Stimulated activated CD8-positive, alpha-beta memory T cell treated with anti-CD3 and anti-CD28 coated beads, Interleukin-15, amount 100 ng/mL, for 48 hours (primary cell): Measurements from ENCODE around the gene R3HDM2.

Experiments used
- DNase-seq, 2 donors: peaks; one replicate each; pipeline ENCODE4 v3.0.0-alpha.2; 2020; ENCODE audit warnings: low read depth in 2 of 2

Gene R3HDM2

GRCh38 chr12:57216014-57216911 is 214.6 kb downstream of the R3HDM2 start, which contains the start of gene NXPH4:
Gene NXPH4, plus strand, starts transcription at chr12:57216794. Its CDS starts 176 bp downstream, at chr12:57216970.
- DNase-seq = no peak

GRCh38 chr12:57215668-57216013 is 215.2 kb downstream of the R3HDM2 start:
- no peak for DNase-seq

- no peak for DNase-seq
Observed at GRCh38 chr12:57215065-57215464, 215.8 kb downstream of the R3HDM2 start.

DNA sequence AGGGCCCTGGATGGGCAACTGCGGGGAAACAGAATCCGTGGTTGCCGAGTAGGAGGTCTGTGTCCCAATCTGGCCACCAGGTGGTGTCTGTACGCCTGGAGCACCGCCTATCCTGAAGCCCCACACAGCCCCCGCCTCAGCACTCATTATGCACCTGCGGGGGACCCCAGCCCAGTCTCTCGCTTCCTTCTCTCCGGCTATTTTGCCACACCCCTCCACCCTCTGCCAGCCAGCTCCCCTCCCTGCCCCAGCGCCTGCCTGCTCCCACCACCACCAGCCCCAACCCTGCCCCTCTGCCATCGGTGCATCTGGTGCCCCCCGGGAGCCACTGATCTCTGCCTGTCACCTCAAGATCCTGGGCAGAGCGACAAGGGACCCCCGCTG is 216.5 kb downstream of the R3HDM2 start:
- peak in 1 of 2 donors; percentile 49 for DNase-seq

DNA sequence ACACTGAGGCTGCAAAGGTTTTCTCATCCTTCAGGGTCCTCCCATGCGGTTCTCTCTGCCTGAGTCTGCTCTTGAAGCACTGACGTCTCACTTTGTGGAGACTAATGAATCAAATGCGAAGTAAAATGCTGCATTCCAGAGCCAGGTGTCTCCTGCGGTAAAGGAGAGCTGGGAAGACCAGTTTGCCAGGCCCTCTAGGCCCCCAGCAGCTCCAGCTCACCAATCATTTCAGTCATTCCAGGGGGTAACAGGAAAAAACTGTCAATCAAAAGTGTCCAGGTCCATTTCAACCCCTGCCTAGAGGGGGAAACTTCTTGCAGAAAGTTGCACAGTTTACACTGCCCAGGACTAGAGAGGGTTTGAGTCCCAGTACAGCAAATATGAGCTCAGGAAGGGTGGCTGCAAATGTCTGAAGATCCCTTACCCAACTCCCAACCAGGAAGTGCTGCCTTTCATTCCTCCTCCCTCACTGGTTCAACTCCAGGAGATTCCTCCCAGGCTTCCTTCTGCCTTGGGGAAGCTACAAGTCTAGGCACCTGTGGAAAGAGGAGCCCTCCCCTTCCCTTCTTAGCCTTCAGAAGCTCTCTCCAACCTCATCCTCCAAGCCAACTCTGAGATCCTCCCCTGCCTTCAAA is 217.0 kb downstream of the R3HDM2 start:
- no peak for DNase-seq

GRCh38 chr12:57213058-57213715 is 217.7 kb downstream of the R3HDM2 start:
- peak; percentile 65 to 69 for DNase-seq

DNA sequence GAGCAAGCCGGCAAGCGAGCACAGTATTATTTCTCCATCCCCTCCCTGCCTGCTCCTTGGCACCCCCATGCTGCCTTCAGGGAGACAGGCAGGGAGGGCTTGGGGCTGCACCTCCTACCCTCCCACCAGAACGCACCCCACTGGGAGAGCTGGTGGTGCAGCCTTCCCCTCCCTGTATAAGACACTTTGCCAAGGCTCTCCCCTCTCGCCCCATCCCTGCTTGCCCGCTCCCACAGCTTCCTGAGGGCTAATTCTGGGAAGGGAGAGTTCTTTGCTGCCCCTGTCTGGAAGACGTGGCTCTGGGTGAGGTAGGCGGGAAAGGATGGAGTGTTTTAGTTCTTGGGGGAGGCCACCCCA is 218.2 kb downstream of the R3HDM2 start:
- DNase-seq = no peak

DNA sequence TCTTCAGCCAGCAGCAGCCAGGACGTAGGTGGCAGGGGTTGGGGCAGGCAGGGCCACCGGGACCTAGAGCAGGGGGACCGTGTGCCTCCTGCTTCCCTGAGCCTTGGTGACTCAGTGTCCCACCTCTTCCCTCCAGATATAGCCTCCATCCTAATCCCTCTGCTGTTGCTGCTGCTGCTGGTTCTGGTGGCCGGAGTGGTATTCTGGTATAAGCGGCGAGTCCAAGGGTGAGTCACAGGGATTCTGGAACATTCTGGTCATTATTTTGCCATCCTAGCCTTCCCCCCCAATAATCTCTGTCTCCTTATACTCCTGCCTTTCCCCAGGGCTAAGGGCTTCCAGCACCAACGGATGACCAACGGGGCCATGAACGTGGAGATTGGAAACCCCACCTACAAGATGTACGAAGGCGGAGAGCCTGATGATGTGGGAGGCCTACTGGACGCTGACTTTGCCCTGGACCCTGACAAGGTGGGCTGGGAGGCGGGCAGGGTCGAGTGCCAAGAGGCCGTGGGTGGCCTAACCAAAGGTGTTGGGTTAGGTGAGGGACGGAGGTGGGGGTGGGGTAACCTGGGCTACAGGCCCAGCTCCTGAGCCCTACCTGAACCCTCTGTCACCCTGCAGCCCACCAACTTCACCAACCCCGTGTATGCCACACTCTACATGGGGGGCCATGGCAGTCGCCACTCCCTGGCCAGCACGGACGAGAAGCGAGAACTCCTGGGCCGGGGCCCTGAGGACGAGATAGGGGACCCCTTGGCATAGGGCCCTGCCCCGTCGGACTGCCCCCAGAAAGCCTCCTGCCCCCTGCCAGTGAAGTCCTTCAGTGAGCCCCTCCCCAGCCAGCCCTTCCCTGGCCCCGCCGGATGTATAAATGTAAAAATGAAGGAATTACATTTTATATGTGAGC is 218.8 kb downstream of the R3HDM2 start:
- no peak for DNase-seq

DNA sequence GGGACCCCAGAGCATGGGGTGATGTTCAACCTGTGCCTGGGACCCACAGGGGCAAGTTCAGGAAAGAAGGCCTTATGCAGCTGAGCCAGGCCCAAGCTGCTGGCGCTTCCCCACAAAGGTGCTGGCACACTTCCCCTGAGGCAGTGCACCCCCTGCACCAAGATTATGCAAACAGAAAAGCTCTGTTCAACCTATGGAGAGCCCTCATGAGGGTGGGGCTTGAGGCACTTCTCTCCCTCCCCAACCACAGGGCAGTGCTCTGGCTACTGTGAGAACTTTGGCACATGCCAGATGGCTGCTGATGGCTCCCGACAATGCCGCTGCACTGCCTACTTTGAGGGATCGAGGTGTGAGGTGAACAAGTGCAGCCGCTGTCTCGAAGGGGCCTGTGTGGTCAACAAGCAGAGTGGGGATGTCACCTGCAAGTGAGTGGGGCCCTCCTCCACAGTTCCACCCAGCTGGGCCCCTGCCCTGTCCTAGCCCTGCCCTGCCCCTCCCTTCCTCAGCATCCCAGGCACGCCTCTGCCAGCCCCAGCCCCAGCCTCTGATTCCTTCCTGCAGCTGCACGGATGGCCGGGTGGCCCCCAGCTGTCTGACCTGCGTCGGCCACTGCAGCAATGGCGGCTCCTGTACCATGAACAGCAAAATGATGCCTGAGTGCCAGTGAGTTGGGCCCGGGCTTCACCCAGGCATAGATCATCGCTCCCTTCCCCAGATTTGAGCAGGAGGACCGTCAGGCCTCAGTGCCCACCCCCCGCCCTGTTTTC is 219.7 kb downstream of the R3HDM2 start:
- DNase-seq = no peak

DNA sequence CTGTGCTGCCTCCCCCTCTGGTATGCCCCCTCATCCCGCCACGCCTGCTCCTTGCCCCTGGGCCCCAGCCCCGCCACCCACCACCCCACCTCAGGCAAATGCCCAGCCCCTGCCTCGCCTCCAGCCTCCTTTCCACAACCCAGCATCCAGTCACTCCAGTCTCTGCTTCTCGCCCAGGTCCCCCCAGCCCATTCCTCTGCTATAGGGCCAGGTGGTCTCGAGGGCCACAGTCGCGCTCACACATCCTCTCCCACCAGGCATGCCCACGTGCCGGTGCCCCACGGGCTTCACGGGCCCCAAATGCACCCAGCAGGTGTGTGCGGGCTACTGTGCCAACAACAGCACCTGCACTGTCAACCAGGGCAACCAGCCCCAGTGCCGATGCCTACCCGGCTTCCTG is 220.4 kb downstream of the R3HDM2 start:
- no peak for DNase-seq

- DNase-seq = no peak
Observed at GRCh38 chr12:57209916-57210315, 220.9 kb downstream of the R3HDM2 start.

DNA sequence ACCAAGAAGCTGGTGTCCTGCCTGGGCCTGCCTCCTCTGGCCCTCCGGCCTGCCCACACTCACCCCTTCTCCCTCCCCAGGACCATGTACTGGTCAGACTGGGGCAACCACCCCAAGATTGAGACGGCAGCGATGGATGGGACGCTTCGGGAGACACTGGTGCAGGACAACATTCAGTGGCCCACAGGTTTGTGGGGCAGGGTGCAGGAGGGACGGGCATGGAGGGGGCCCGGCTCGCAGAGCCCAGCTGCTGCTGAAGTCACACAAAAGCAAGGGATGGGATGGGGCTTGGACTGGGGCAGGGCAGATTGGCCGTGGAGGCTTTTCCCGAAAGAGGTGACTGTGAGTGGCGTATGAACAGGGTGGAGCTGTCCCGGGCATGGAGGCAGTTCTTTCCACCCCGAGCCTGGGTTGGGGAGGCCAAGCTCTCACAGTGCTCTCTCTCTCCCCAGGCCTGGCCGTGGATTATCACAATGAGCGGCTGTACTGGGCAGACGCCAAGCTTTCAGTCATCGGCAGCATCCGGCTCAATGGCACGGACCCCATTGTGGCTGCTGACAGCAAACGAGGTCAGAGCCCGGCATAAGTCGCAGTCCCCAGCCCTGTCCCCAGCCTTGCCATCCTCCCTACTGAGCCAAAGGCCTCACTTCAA is 222.1 kb downstream of the R3HDM2 start:
- no peak for DNase-seq

- no peak for DNase-seq
Observed at GRCh38 chr12:57207731-57208630, 222.9 kb downstream of the R3HDM2 start.

DNA sequence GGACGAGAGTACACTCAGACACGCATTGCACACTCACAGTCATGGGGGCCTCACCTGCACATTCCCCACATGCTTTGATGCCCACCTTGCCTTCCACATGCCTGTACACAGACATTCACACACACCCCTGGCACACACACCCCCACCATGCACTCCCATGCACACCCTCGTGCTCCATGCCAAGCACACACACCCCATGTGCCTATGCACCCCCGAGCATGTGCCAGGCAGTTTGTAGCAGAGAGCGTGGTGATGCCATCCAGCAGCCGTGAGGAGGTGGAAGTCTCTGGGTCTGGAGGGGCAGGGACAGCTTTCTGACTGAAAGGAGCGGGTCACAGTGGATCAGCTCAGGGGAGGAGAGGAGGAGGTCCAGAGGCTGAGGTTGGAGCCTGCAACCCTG is 224.9 kb downstream of the R3HDM2 start:
- no peak for DNase-seq

- DNase-seq = no peak
Observed at GRCh38 chr12:57205186-57205585, 225.7 kb downstream of the R3HDM2 start.

GRCh38 chr12:57204454-57204853 is 226.4 kb downstream of the R3HDM2 start:
- no peak for DNase-seq

DNA sequence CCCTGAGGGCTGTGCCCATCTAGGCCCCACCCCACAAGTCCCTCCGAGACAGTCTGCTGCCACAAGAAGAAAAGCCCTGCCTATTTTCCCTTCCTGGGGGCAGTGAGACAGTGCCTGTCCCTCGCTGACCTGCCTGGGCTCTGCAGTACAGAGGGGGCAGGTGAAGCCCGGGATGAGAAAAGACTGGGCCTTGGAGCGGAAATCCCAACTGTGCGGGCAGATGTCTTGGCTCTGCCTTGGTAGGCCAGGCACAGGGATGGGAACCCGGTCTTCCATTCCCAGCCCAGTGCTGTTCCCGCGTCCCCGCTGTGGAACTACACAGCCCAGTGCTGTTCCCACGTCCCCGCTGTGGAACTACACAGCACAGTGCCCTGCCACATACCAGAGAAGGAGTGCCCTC is 227.1 kb downstream of the R3HDM2 start:
- no peak for DNase-seq
